Tibial nerve (tissue), 4 donors: ENCODE results near the gene SPC25. TPM values are rescaled to one million over a fixed set of nuclear protein-coding genes. Genes with fewer than 3 reads are reported as not detected.

Experiments used
- DNase-seq, 2 donors: peaks; one replicate each; pipeline ENCODE4 v3.0.0-alpha.2; 2019; ENCODE audit warnings: low spot score in 2 of 2
- H3K27ac ChIP-seq, 4 donors: fragments of 200-600 bp; sonication (generic) in 3 of 4; one replicate each; pipeline ENCODE4 v1.5.1; 2017 to 2019; ENCODE audit warnings: mild to moderate bottlenecking in 1 of 4
- H3K27me3 ChIP-seq, 2 donors: fragments of 200-600 bp; sonication (generic) in 1 of 2; one replicate each; pipeline versions ENCODE4 v1.5.1 to v1.6.0; 2017 to 2019
- H3K36me3 ChIP-seq, 3 donors: fragments of 200-600 bp; sonication (generic); one replicate each; pipeline ENCODE4 v1.5.1; 2018 to 2019
- H3K4me1 ChIP-seq, 4 donors: fragments of 200-600 bp; sonication (generic) in 3 of 4; one replicate each; pipeline ENCODE4 v1.5.1; 2017 to 2019
- H3K4me3 ChIP-seq, 4 donors: fragments of 200-600 bp; sonication (generic) in 3 of 4; one replicate each; pipeline ENCODE4 v1.5.1; 2017 to 2019; ENCODE audit warnings: mild to moderate bottlenecking in 1 of 4, moderate library complexity in 1 of 4
- H3K9me3 ChIP-seq, 4 donors: fragments of 200-600 bp; sonication (generic) in 3 of 4; one replicate each; pipeline ENCODE4 v1.5.1; 2017 to 2019
- CTCF ChIP-seq, 5 experiments: fragments of 200-600 bp in 3 of 5; fragments of 450-650 bp in 2 of 5; sonication (generic) in 3 of 5; IDR thresholded peaks; one replicate each; pipeline ENCODE4 v1.5.1; 2016 to 2019; ENCODE audit warnings: antibody characterized with exemption in 5 of 5, mild to moderate bottlenecking in 3 of 5, moderate library complexity in 2 of 5
- EP300 ChIP-seq, 2 donors: sonication (generic); formaldehyde crosslinking; IDR thresholded peaks; one replicate each; pipeline ENCODE4 v1.6.1; 2017; ENCODE audit warnings: antibody characterized with exemption in 2 of 2, mild to moderate bottlenecking in 1 of 2
- POLR2A ChIP-seq, 2 donors: fragments of 450-650 bp; IDR thresholded peaks; one replicate each; pipeline ENCODE4 v1.6.1; 2017; ENCODE audit warnings: antibody characterized with exemption in 2 of 2, mild to moderate bottlenecking in 2 of 2, moderate library complexity in 2 of 2
- WGBS, 2 donors: methylation state at CpG; one replicate each; pipeline ENCODE4 v1.1.5; 2018; 5-methylcytosine and 5-hydroxymethylcytosine counted together
- total RNA-seq, 4 donors: library from RNA; depleted of rRNA; stranded (reverse); fragments of >200 nt; gene quantifications; one replicate each; pipeline ENCODE4 v1.1.0, GENCODE V29; 2016

Gene SPC25
- total RNA-seq, 4 donors from 2014 or later = not detected

- Histone ChIP-seq H3K4me1 (no peaks in the 10 kb centered on the region), H3K4me3 (no peak overlapping the region), H3K36me3 (no peaks in the 10 kb centered on the region), H3K27ac (no peak overlapping the region), H3K9me3 (no peaks in the 10 kb centered on the region), H3K27me3 (no peaks in the 10 kb centered on the region)
- no peak for TF ChIP-seq CTCF (IDR thresholded peaks at IDR 0.05)
- TF ChIP-seq EP300 (IDR thresholded peaks at IDR 0.05) = no peak
- no peak for TF ChIP-seq POLR2A (IDR thresholded peaks at IDR 0.05)
- 89 to 91% methylated on average over 5 of the region's 5 CpGs for WGBS, 2 donors
- DNase-seq = no peak
These were observed 38.4 kb downstream of the SPC25 start for GRCh38 chr2:168851674-168852320.

- no peak for TF ChIP-seq POLR2A (IDR thresholded peaks at IDR 0.05)
- no peak for TF ChIP-seq CTCF (IDR thresholded peaks at IDR 0.05)
- no peak for TF ChIP-seq EP300 (IDR thresholded peaks at IDR 0.05)
- no peak overlapping the region for H3K4me3 ChIP-seq
- no peaks in the 10 kb centered on the region for H3K27me3 ChIP-seq
- no peak overlapping the region for H3K27ac ChIP-seq
- no peak for DNase-seq
- no peaks in the 10 kb centered on the region for H3K4me1 ChIP-seq
- no peaks in the 10 kb centered on the region for H3K36me3 ChIP-seq
- H3K9me3 ChIP-seq = no peaks in the 10 kb centered on the region
These were observed 39.4 kb downstream of the SPC25 start for GRCh38 chr2:168850846-168851245.

- no peak for DNase-seq
- Histone ChIP-seq H3K4me3 (no peak overlapping the region), H3K9me3 (no peaks in the 10 kb centered on the region), H3K4me1 (no peaks in the 10 kb centered on the region), H3K27ac (no peak overlapping the region), H3K36me3 (no peaks in the 10 kb centered on the region), H3K27me3 (no peaks in the 10 kb centered on the region)
- TF ChIP-seq POLR2A (IDR thresholded peaks at IDR 0.05) (no peak), EP300 (IDR thresholded peaks at IDR 0.05) (no peak), CTCF (IDR thresholded peaks at IDR 0.05) (no peak)
- WGBS, 2 donors = 42 to 46% methylated on average over 2 of the region's 2 CpGs
These were observed 40.6 kb downstream of the SPC25 start for GRCh38 chr2:168849610-168850009.

GRCh38 chr2:168848225-168848624 is 42.0 kb downstream of the SPC25 start:
- Histone ChIP-seq H3K9me3 (no peaks in the 10 kb centered on the region), H3K27ac (no peak overlapping the region), H3K4me3 (no peak overlapping the region), H3K27me3 (no peaks in the 10 kb centered on the region), H3K4me1 (no peaks in the 10 kb centered on the region), H3K36me3 (no peaks in the 10 kb centered on the region)
- 81 to 94% methylated on average over 3 of the region's 3 CpGs for WGBS, 2 donors
- no peak for DNase-seq
- TF ChIP-seq CTCF (IDR thresholded peaks at IDR 0.05) = no peak
- TF ChIP-seq EP300 (IDR thresholded peaks at IDR 0.05) = no peak
- TF ChIP-seq POLR2A (IDR thresholded peaks at IDR 0.05) = no peak

- no peak overlapping the region for H3K4me3 ChIP-seq
- no peaks in the 10 kb centered on the region for H3K36me3 ChIP-seq
- H3K27me3 ChIP-seq = no peaks in the 10 kb centered on the region
- WGBS, 2 donors = 94 to 98% methylated on average over 3 of the region's 3 CpGs
- no peaks in the 10 kb centered on the region for H3K9me3 ChIP-seq
- H3K4me1 ChIP-seq = no peaks in the 10 kb centered on the region
- no peak overlapping the region for H3K27ac ChIP-seq
- DNase-seq = no peak
- TF ChIP-seq EP300 (IDR thresholded peaks at IDR 0.05) = no peak
- TF ChIP-seq CTCF (IDR thresholded peaks at IDR 0.05) = no peak
- TF ChIP-seq POLR2A (IDR thresholded peaks at IDR 0.05) = no peak
These were observed 47.0 kb downstream of the SPC25 start for GRCh38 chr2:168843253-168843652.
